Measurements from ENCODE around the gene SETD1A.
A peak's percentile ranks its signal among the peaks of the same experiment; 100 is the strongest.
"Not testable (repeated sequence)": the region's sequence is repeated elsewhere in the genome, so short reads cannot be mapped to it uniquely, and the experiment has no call there.

The SETD1A gene

DNA sequence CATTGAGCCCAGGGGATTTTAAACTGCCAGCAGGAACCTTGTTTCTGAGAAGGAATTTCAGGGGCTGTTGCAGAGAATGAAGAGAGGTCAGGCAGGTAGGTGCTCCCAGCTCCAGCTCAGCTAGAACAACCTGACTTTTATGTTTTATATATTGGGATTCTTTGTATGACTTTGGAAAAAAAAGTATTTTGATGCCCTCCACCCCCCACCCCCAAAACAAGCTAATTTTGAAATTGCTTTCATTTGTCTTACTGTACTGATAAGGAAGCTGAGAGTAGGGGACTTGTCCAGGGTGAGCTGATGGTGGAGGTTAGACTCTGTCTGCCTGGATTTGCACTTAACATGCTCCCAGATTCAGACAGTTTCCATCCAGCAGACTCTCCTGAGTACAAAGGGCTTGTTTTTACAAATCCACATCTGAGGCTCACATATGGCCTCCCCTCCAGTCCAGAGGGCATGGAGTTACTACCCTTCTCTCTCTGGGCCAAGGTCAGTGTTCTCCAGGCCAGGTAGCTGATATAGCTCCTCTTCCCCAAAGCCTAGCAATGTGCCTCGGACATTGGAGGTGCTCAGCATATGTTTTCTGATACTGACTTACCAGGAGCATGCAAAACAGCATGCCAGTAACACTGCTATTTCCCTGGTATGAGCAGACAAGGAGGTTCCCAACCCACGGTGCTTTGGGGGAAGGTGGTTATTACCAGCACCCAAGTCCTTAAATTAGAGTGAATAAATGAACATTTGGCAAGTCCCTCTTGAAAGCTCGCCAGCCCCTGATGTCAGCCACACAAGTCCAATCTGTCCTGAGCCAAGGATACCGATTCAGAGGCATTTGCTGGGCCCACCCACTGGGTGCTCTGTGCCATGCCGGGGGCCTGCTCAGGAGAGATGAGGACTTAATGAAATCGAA is 41.6 kb downstream of the SETD1A start:
- DNase-seq (ENCODE audit: low spot score), result no peak

DNA sequence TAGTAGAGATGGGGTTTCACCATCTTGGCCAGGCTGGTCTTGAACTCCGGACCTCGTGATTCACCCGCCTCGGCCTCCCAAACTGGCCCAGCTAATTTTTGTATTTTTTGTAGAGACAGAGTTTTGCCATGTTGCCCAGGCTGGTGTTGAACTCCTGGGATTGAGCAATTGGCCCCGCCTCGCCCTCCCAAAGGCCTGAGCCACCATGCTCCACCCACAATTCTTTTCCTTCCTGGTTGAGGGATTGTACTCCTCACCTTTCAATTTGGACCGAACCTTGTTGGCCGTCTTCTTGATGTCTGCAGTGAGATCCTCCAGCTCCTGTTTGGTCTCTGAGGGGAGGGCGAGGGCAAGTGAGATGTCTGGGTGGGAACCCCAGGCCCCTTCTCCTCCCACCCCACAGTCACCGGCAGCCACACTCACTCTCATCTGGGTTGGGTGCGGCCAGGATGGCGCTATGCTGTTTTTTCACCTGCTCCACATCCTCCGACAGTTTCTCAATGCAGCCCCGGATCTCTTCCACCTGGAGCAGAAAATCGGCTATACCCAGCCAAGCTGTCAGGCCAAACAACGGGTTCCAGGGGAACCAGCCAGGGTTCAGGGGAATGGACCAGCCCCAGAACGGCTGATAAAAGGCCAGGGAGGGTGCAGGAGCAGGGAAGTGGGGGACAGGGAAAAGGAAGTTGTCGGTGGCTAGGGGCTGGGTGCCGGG is 43.3 kb downstream of the SETD1A start:
- no peak for DNase-seq (ENCODE audit: low spot score)

- DNase-seq (ENCODE audit: low spot score), result no peak
Observed at GRCh38 chr16:31001507-31002249, 44.1 kb downstream of the SETD1A start.

GRCh38 chr16:31002250-31002700 is 44.7 kb downstream of the SETD1A start:
- DNase-seq (ENCODE audit: low spot score), result no peak

GRCh38 chr16:31002862-31003341 is 45.3 kb downstream of the SETD1A start:
- no peak for DNase-seq (ENCODE audit: low spot score)

GRCh38 chr16:31003744-31004143 is 46.2 kb downstream of the SETD1A start:
- no peak for DNase-seq (ENCODE audit: low spot score)

- no peak for DNase-seq (ENCODE audit: low spot score)
Observed at GRCh38 chr16:31004658-31005057, 47.1 kb downstream of the SETD1A start.

- no peak for DNase-seq (ENCODE audit: low spot score)
Observed at GRCh38 chr16:31005350-31006085, 48.0 kb downstream of the SETD1A start.

DNA sequence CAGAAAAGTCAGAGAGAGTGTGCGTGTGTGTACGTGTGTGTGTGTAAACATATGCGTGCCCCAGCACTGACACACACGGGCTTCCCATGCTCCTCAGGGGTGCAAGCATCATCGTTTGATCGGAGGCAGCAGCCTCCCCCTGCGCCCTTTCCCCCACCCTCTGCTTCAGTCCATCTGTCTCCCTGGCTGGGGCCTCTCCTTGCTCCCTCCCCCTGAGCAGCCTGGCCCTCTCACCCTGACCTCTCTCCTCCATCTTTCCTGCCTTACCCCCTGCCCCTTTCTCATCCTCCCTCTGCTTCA is 48.5 kb downstream of the SETD1A start:
- no peak for DNase-seq (ENCODE audit: low spot score)

GRCh38 chr16:31006589-31006988 is 49.0 kb downstream of the SETD1A start:
- no peak for DNase-seq (ENCODE audit: low spot score)

DNA sequence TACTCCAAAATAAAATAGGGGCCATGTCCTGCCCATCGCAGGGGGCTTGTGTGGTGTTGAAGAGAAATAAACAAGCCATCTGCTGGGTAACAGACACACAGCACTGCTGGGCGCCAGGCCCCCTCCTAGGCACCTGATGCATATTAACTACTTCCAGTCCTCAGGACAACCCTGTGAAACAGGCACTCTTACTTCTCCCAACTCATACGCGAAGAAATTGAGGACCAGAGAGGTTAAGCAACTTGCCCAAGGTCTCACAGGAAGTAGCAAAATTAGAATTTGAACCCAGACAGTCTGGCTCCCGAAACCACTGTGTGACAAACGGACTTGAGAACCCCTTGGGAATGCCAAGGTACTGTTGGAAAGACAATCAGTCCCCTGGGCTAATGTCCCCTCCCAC is 50.1 kb downstream of the SETD1A start:
- no peak for DNase-seq (ENCODE audit: low spot score)

GRCh38 chr16:31008149-31008548 is 50.6 kb downstream of the SETD1A start:
- DNase-seq (ENCODE audit: low spot score), result peak; percentile 71

DNA sequence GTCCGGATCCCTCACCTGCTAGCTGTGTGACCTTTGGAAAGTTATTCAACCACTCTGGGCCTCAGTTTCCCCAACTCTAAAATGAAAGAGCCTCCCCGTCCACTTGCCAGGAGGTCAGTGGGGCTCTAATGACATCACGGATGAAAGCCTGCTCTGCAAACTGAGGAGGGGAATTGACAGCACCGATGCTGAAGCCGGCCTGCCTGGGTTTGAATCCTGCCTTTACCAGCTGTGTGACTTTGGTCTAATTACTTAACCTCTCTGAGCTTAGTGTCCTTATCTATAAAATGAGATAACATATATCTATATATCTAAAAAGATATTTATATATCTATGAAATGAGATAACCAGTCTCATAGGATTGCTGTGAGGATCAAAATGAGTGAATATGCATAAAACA is 51.0 kb downstream of the SETD1A start:
- DNase-seq (ENCODE audit: low spot score), result no peak

GRCh38 chr16:31009120-31009519 is 51.6 kb downstream of the SETD1A start:
- no peak for DNase-seq (ENCODE audit: low spot score)

- no peak for DNase-seq (ENCODE audit: low spot score)
Observed at GRCh38 chr16:31009894-31010584, 52.5 kb downstream of the SETD1A start.

DNA sequence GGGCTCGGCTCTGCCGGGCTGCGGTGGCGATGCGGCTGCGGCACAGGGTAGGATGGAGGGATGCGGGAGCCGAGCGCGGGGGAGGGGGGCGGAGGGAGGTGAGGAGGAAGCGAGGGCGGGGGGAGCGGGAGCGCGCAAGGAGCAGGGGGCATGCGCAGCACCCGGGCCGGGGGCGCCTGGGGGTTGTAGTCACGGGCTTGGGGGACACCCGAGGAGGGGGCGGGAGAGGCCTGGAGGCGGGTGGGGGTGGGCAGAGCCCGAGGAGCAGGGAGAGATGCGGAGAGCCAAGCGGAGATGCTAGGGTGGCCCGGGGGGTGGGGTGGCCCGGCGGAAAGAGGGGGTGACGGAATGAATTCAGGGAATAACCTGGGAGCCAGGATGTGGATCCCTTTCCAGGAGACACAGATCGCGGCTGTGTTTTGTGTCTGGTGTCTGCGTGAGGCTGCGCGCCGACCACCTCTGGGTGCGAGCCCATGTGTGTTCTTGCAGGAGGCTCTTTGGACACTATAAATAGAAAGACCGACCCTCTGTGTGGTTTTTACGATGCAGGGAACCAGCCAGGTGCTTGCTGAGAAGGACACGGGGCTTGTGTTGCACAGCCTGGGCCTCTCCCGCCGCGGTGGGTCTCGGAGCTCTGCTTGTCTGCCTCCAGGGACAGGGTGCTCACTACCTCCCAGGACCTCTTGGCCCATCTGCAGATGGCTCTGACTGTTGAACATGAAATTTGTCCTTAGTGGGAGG is 53.2 kb downstream of the SETD1A start, which contains the start of gene STX1B:
STX1B (minus strand) TSS at position 54 of the 741 bp plus-strand sequence. CDS start 242 bp downstream, outside the sequence.
- peak; percentile 60 for DNase-seq (ENCODE audit: low spot score)

DNA sequence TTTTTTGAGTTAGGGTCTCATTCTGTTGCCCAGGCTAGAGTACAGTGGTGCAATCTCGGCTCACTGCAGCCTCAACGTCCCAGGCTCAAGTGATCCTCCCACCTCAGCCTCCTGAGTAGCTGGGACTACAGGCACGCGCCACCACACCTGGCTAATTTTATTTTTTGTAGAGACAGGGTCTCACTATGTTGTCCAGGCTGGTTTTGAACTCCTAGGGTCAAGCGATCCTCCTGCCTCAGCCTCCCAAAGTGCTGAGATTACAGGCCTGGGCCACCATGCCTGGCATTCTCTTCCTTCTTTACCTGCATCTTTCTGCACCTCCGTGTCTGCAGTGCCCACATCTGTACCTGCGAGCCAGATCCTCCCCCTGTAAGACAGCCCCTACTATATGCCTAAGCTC is 54.3 kb downstream of the SETD1A start:
- not testable (repeated sequence) for DNase-seq (ENCODE audit: low spot score)

- DNase-seq (ENCODE audit: low spot score), result not testable (repeated sequence)
Observed at GRCh38 chr16:31013292-31013691, 55.7 kb downstream of the SETD1A start.

DNA sequence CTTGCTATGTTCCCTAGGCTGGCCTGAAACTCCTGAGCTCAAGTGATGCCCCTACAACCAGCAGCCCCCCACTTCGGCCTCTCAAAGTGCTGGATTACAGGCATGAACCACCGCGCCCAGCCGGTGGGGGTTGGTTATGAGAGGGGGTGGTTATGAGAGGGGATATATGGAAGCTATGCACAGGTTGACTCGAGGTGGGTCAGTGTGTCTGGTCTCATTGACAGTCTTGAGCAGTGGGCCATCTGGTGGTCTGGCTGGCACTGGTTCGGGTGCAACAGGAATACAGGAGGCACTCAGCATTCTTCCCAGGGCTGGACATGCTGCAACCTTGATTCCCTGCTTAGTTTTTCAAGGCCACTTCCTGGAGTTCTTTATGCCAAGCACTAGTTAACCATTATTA is 58.5 kb downstream of the SETD1A start:
- no peak for DNase-seq (ENCODE audit: low spot score)

GRCh38 chr16:31017756-31018155 is 60.2 kb downstream of the SETD1A start:
- not testable (repeated sequence) for DNase-seq (ENCODE audit: low spot score)
